ENCODE results near the gene DDX53. TPM values are rescaled to one million over a fixed set of nuclear protein-coding genes. Genes with fewer than 3 reads are reported as not detected.

DDX53 gene
- total RNA-seq, 1 experiment from 2014 or later = not detected

DNA sequence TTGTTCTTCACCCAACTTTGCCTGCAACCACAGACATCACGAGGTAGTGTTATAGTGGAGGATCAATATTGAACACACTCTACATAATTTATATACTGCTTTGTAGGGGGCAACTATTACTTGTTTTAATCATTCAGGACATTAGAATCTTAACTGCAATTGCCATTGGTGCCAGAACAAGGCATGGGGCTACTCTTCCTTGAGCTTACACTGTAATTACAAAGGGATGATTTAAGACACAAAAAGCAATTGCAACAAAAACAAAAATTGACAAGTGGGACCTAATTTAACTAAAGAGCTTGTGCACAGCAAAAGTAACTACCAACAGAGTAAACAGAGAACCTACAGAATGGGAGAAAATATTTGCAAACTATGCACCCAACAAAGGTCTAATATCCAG lies 24.0 kb upstream of the DDX53 start:
- POLR2A ChIA-PET = no interaction called here
- H3K27ac Mint-ChIP-seq = no peak overlapping the region
- no peaks in the 10 kb centered on the region for H3K27me3 Mint-ChIP-seq (ENCODE audit: low read depth)
- TF ChIP-seq NFE2L1 (CRISPR knock-in tag; IDR thresholded peaks at IDR 0.05) (no peak), TEAD1 (CRISPR knock-in tag; IDR thresholded peaks at IDR 0.05) (no peak), CREM (CRISPR knock-in tag; IDR thresholded peaks at IDR 0.05) (no peak), ETV6 (CRISPR knock-in tag; IDR thresholded peaks at IDR 0.05) (no peak)
- TF ChIP-seq, protein P1, sequence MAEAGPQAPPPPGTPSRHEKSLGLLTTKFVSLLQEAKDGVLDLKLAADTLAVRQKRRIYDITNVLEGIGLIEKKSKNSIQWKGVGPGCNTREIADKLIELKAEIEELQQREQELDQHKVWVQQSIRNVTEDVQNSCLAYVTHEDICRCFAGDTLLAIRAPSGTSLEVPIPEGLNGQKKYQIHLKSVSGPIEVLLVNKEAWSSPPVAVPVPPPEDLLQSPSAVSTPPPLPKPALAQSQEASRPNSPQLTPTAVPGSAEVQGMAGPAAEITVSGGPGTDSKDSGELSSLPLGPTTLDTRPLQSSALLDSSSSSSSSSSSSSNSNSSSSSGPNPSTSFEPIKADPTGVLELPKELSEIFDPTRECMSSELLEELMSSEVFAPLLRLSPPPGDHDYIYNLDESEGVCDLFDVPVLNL (CRISPR knock-in tag; IDR thresholded peaks at IDR 0.05; ENCODE audit: borderline replicate concordance, low read depth) = no peak
- TF ChIP-seq, protein P2, sequence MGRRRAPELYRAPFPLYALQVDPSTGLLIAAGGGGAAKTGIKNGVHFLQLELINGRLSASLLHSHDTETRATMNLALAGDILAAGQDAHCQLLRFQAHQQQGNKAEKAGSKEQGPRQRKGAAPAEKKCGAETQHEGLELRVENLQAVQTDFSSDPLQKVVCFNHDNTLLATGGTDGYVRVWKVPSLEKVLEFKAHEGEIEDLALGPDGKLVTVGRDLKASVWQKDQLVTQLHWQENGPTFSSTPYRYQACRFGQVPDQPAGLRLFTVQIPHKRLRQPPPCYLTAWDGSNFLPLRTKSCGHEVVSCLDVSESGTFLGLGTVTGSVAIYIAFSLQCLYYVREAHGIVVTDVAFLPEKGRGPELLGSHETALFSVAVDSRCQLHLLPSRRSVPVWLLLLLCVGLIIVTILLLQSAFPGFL (CRISPR knock-in tag; IDR thresholded peaks at IDR 0.05; ENCODE audit: borderline replicate concordance) = no peak
- TF ChIP-seq, protein P3, sequence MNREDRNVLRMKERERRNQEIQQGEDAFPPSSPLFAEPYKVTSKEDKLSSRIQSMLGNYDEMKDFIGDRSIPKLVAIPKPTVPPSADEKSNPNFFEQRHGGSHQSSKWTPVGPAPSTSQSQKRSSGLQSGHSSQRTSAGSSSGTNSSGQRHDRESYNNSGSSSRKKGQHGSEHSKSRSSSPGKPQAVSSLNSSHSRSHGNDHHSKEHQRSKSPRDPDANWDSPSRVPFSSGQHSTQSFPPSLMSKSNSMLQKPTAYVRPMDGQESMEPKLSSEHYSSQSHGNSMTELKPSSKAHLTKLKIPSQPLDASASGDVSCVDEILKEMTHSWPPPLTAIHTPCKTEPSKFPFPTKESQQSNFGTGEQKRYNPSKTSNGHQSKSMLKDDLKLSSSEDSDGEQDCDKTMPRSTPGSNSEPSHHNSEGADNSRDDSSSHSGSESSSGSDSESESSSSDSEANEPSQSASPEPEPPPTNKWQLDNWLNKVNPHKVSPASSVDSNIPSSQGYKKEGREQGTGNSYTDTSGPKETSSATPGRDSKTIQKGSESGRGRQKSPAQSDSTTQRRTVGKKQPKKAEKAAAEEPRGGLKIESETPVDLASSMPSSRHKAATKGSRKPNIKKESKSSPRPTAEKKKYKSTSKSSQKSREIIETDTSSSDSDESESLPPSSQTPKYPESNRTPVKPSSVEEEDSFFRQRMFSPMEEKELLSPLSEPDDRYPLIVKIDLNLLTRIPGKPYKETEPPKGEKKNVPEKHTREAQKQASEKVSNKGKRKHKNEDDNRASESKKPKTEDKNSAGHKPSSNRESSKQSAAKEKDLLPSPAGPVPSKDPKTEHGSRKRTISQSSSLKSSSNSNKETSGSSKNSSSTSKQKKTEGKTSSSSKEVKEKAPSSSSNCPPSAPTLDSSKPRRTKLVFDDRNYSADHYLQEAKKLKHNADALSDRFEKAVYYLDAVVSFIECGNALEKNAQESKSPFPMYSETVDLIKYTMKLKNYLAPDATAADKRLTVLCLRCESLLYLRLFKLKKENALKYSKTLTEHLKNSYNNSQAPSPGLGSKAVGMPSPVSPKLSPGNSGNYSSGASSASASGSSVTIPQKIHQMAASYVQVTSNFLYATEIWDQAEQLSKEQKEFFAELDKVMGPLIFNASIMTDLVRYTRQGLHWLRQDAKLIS (CRISPR knock-in tag; IDR thresholded peaks at IDR 0.05; ENCODE audit: borderline replicate concordance) = no peak
- CTCF ChIA-PET = no interaction called here
- ATAC-seq (no peak), DNase-seq (ENCODE audit: low spot score) (no peak)
- H3K36me3 Mint-ChIP-seq = no peaks in the 10 kb centered on the region
- peaks cover 6% of the 10 kb centered on the region for H3K9me3 Mint-ChIP-seq
- no peak overlapping the region for H3K4me3 Mint-ChIP-seq
- no peaks in the 10 kb centered on the region for H3K4me1 Mint-ChIP-seq

DNA sequence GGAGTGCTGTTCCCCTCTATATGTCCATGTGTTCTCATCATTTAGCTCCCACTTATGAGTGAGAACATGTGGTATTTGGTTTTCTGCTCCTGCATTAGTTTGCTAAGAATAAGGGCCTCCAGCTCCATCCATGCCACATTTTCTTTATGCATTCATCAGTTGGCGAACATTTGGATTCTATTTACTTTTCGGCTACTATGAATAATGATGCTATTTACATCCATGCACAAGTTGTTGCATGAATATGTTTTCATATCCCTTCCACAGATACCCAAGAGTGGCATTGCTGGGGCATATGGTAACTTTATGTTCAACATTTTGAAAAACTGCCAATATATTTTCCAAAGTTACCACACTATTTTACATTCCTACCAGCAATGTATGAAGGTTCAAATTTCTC lies 13.8 kb upstream of the DDX53 start:
- DNase-seq (ENCODE audit: low spot score) (no peak), ATAC-seq (no peak)
- Mint-ChIP-seq H3K36me3 (no peaks in the 10 kb centered on the region), H3K27me3 (ENCODE audit: low read depth) (no peaks in the 10 kb centered on the region; the same call in 1 of the 2 replicates), H3K4me1 (no peaks in the 10 kb centered on the region), H3K27ac (no peak overlapping the region), H3K4me3 (no peak overlapping the region), H3K9me3 (no peaks in the 10 kb centered on the region)
- ChIA-PET CTCF (no interaction called here), POLR2A (no interaction called here)
- TF ChIP-seq NR1H2 (CRISPR knock-in tag; IDR thresholded peaks at IDR 0.05) (no peak), ZBTB21 (CRISPR knock-in tag; IDR thresholded peaks at IDR 0.05; ENCODE audit: borderline replicate concordance) (no peak), RORB (CRISPR knock-in tag; IDR thresholded peaks at IDR 0.05) (no peak), ZNF423 (CRISPR knock-in tag; IDR thresholded peaks at IDR 0.05) (no peak), JUN (CRISPR knock-in tag; IDR thresholded peaks at IDR 0.05) (no peak)
- TF ChIP-seq, protein P4, sequence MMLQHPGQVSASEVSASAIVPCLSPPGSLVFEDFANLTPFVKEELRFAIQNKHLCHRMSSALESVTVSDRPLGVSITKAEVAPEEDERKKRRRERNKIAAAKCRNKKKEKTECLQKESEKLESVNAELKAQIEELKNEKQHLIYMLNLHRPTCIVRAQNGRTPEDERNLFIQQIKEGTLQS (CRISPR knock-in tag; conservative IDR thresholded peaks at IDR 0.05) = no peak
- TF ChIP-seq, protein P1 (CRISPR knock-in tag; IDR thresholded peaks at IDR 0.05; ENCODE audit: borderline replicate concordance, low read depth) = no peak
- TF ChIP-seq, protein P5, sequence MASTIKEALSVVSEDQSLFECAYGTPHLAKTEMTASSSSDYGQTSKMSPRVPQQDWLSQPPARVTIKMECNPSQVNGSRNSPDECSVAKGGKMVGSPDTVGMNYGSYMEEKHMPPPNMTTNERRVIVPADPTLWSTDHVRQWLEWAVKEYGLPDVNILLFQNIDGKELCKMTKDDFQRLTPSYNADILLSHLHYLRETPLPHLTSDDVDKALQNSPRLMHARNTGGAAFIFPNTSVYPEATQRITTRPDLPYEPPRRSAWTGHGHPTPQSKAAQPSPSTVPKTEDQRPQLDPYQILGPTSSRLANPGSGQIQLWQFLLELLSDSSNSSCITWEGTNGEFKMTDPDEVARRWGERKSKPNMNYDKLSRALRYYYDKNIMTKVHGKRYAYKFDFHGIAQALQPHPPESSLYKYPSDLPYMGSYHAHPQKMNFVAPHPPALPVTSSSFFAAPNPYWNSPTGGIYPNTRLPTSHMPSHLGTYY (CRISPR knock-in tag; IDR thresholded peaks at IDR 0.05) = no peak

Data from WTC11 (cell line).